Osteoblast (primary cell): ENCODE measurements around the gene C2orf80. TPM values are rescaled to one million over a fixed set of nuclear protein-coding genes. Genes with fewer than 3 reads are reported as not detected.
A peak's percentile ranks its signal among the peaks of the same experiment; 100 is the strongest.

Source experiments
- DNase-seq: peaks from one replicate; pipeline ENCODE4 v3.0.0; 2011; ENCODE audit warnings: low spot score, mixed read lengths; ENCODE audit not compliant: insufficient read length; ENCODE audit errors: missing footprints
- H2AFZ ChIP-seq: 2 replicates; pipeline ENCODE4 v1.6.0; 2011; ENCODE audit warnings: mild to moderate bottlenecking, low read length
- H3K27ac ChIP-seq: 2 replicates; pipeline ENCODE4 v1.5.1; 2011; ENCODE audit warnings: mild to moderate bottlenecking, low read depth, low read length, moderate library complexity
- H3K27me3 ChIP-seq: 2 replicates; pipeline ENCODE4 v1.6.0; 2012; ENCODE audit warnings: mild to moderate bottlenecking, control low read depth, inconsistent platforms, low read length, moderate library complexity; ENCODE audit not compliant: insufficient read depth
- H3K36me3 ChIP-seq: 2 replicates; pipeline ENCODE4 v1.5.1; 2011; ENCODE audit warnings: mild to moderate bottlenecking, low read length, control low read depth, moderate library complexity; ENCODE audit not compliant: insufficient read depth
- H3K4me1 ChIP-seq: 2 replicates; pipeline ENCODE4 v1.5.1; 2011; ENCODE audit warnings: mild to moderate bottlenecking, low read length, control low read depth, moderate library complexity; ENCODE audit not compliant: insufficient read depth
- H3K4me2 ChIP-seq: 2 replicates; pipeline ENCODE4 v1.6.0; 2011; ENCODE audit warnings: mild to moderate bottlenecking, low read length; ENCODE audit not compliant: insufficient read depth
- H3K4me3 ChIP-seq: fragments of 200-600 bp; sonication (generic); 3 replicates; pipeline ENCODE4 v1.5.1; 2012; ENCODE audit warnings: mild to moderate bottlenecking, low read length, inconsistent platforms; ENCODE audit not compliant: insufficient read depth
- H3K79me2 ChIP-seq: 2 replicates; pipeline ENCODE4 v1.6.0; 2012; ENCODE audit warnings: mild to moderate bottlenecking, low read length, control low read depth, inconsistent platforms; ENCODE audit not compliant: insufficient read depth
- H3K9me3 ChIP-seq: 2 replicates; pipeline ENCODE4 v1.5.1; 2011; ENCODE audit warnings: low read depth, low read length, control low read depth
- H4K20me1 ChIP-seq: 2 replicates; pipeline ENCODE4 v1.6.0; 2012; ENCODE audit warnings: mild to moderate bottlenecking, low read length, control low read depth; ENCODE audit not compliant: insufficient read depth
- CTCF ChIP-seq: IDR thresholded peaks from 2 replicates; pipeline ENCODE4 v1.5.1; 2011; ENCODE audit warnings: mild to moderate bottlenecking, low read depth, low read length, moderate library complexity; ENCODE audit errors: extremely low read depth
- total RNA-seq: library from RNA; depleted of rRNA; stranded (reverse); fragments of >200 nt; gene quantifications from 2 replicates; pipeline ENCODE4 v1.2.3, GENCODE V29; 2012

C2orf80 gene
- total RNA-seq, 1 donor, result not detected

GRCh38 chr2:208153156-208153555, 36.7 kb downstream of the C2orf80 start:
- H3K27me3 ChIP-seq, result no peaks in the 10 kb centered on the region
- H3K9me3 ChIP-seq, result no peaks in the 10 kb centered on the region
- no peak for DNase-seq
- H3K4me3 ChIP-seq, result no peak overlapping the region
- no peaks in the 10 kb centered on the region for H3K36me3 ChIP-seq
- TF ChIP-seq CTCF, result no peak
- no peaks in the 10 kb centered on the region for H3K79me2 ChIP-seq
- no peak overlapping the region for H2AFZ ChIP-seq
- no peaks in the 10 kb centered on the region for H3K4me1 ChIP-seq
- H3K4me2 ChIP-seq, result no peak overlapping the region
- H3K27ac ChIP-seq, result no peak overlapping the region
- H4K20me1 ChIP-seq, result no peaks in the 10 kb centered on the region

- H3K4me2 ChIP-seq, result no peak overlapping the region
- no peak for DNase-seq
- H2AFZ ChIP-seq, result no peak overlapping the region
- H3K27ac ChIP-seq, result no peak overlapping the region
- H3K36me3 ChIP-seq, result no peaks in the 10 kb centered on the region
- H3K4me1 ChIP-seq, result no peaks in the 10 kb centered on the region
- H3K4me3 ChIP-seq, result no peak overlapping the region
- TF ChIP-seq CTCF, result no peak
- H4K20me1 ChIP-seq, result no peaks in the 10 kb centered on the region
- H3K9me3 ChIP-seq, result no peaks in the 10 kb centered on the region
- no peaks in the 10 kb centered on the region for H3K27me3 ChIP-seq
- no peaks in the 10 kb centered on the region for H3K79me2 ChIP-seq
These were observed 38.9 kb downstream of the C2orf80 start for GRCh38 chr2:208150956-208151355.

- Histone ChIP-seq H3K4me1 (no peaks in the 10 kb centered on the region), H3K4me3 (no peak overlapping the region), H3K27ac (no peak overlapping the region), H2AFZ (no peak overlapping the region), H3K4me2 (no peak overlapping the region), H3K36me3 (no peaks in the 10 kb centered on the region), H3K9me3 (no peaks in the 10 kb centered on the region), H4K20me1 (no peaks in the 10 kb centered on the region), H3K27me3 (no peaks in the 10 kb centered on the region), H3K79me2 (no peaks in the 10 kb centered on the region)
- TF ChIP-seq CTCF, result no peak
- DNase-seq, result no peak
These were observed 39.7 kb downstream of the C2orf80 start for GRCh38 chr2:208150094-208150493.

- H3K27ac ChIP-seq, result no peak overlapping the region
- no peak for DNase-seq
- no peak overlapping the region for H2AFZ ChIP-seq
- H3K4me3 ChIP-seq, result no peak overlapping the region
- no peaks in the 10 kb centered on the region for H3K36me3 ChIP-seq
- no peaks in the 10 kb centered on the region for H4K20me1 ChIP-seq
- peak; percentile 32 for TF ChIP-seq CTCF
- H3K4me2 ChIP-seq, result no peak overlapping the region
- H3K79me2 ChIP-seq, result no peaks in the 10 kb centered on the region
- no peaks in the 10 kb centered on the region for H3K27me3 ChIP-seq
- no peaks in the 10 kb centered on the region for H3K4me1 ChIP-seq
- H3K9me3 ChIP-seq, result no peaks in the 10 kb centered on the region
These were observed 41.0 kb downstream of the C2orf80 start for GRCh38 chr2:208148803-208149202.
